Measurements from ENCODE around the gene FKBP4.

- no peak for TF ChIP-seq CTCF (IDR thresholded peaks at IDR 0.05)
- no peak for TF ChIP-seq POLR2AphosphoS5 (IDR thresholded peaks at IDR 0.05)
- TF ChIP-seq EP300 (IDR thresholded peaks at IDR 0.05), result no peak
- no peak for TF ChIP-seq POLR2A (IDR thresholded peaks at IDR 0.05)
Measured at GRCh38 chr12:2775431-2775830, 19.3 kb upstream of the FKBP4 start.

Measured in upper lobe of left lung (tissue), 4 donors.